Panc1 (cell line): ENCODE measurements around the gene SMIM43. TPM values are rescaled to one million over a fixed set of nuclear protein-coding genes. Genes with fewer than 3 reads are reported as not detected.
A peak's percentile ranks its signal among the peaks of the same experiment; 100 is the strongest.

ENCODE experiments used
- ATAC-seq: fragments of 200-7000 bp; cut with Tn5 transposase; 2 replicates; pipeline ENCODE4 v1.9.1; 2020; ENCODE audit warnings: mild to moderate bottlenecking, moderate library complexity
- BruUV-seq: library from RNA; stranded (reverse); fragments of 400-500 nt; replicated peaks from 2 replicates; lab custom pipeline; 2021; lab: Mats Ljungman, UMichigan
- CTCF ChIA-PET: fragments of 300-600 bp; sonication (Branson Sonifier 250); formaldehyde crosslinking; loops from one replicate; lab custom pipeline; 2022; ENCODE audit warnings: antibody characterized with exemption; lab: Charles Lee
- POLR2A ChIA-PET: fragments of 300-600 bp; sonication (Branson Sonifier 250); formaldehyde crosslinking; loops from one replicate; lab custom pipeline; 2022; ENCODE audit warnings: antibody characterized with exemption; lab: Charles Lee
- DNase-seq: peaks from one replicate; pipeline ENCODE4 v3.0.0-alpha.2; 2010; ENCODE audit warnings: low read depth, low spot score
- H3K27ac ChIP-seq: 2 replicates; pipeline ENCODE4 v1.5.1; 2011; ENCODE audit warnings: mild to moderate bottlenecking, low read length, inconsistent platforms
- H3K27me3 ChIP-seq: fragments of 200-500 bp; sonication (Bioruptor generic); 2 replicates; pipeline ENCODE4 v1.6.0; 2014; ENCODE audit warnings: low read length, inconsistent platforms; ENCODE audit not compliant: control insufficient read depth, insufficient read depth
- H3K36me3 ChIP-seq: fragments of 200-500 bp; sonication (Bioruptor generic); 2 replicates; pipeline ENCODE4 v1.5.1; 2014; ENCODE audit warnings: inconsistent platforms, mild to moderate bottlenecking, low read length, moderate library complexity; ENCODE audit not compliant: control insufficient read depth, insufficient read depth
- H3K4me1 ChIP-seq: 2 replicates; pipeline ENCODE4 v1.5.1; 2011; ENCODE audit warnings: inconsistent platforms, mild to moderate bottlenecking, low read length, moderate library complexity; ENCODE audit not compliant: control insufficient read depth, insufficient read depth
- H3K4me3 ChIP-seq, 2 experiments: 2 replicates each; pipeline ENCODE4 v1.5.1; 2011 to 2012; ENCODE audit warnings: low read depth in 2 of 2, low read length in 2 of 2, mild to moderate bottlenecking in 2 of 2, inconsistent platforms in 1 of 2, moderate library complexity in 1 of 2
- H3K9me3 ChIP-seq: fragments of 200-500 bp; sonication (Bioruptor generic); 2 replicates; pipeline ENCODE4 v1.5.1; 2014; ENCODE audit warnings: low read depth, mild to moderate bottlenecking, inconsistent platforms, low read length, moderate library complexity; ENCODE audit not compliant: control insufficient read depth, insufficient read depth
- CTCF ChIP-seq: fragments of 450-650 bp; IDR thresholded peaks from 2 replicates; pipeline ENCODE4 v1.5.1; 2017; ENCODE audit warnings: mild to moderate bottlenecking
- POLR2AphosphoS5 ChIP-seq: IDR thresholded peaks from 2 replicates; pipeline ENCODE4 v1.6.1; 2012; ENCODE audit warnings: mild to moderate bottlenecking, low read depth, low read length, moderate library complexity
- REST ChIP-seq, 2 experiments: IDR thresholded peaks; 2 replicates each; pipeline ENCODE4 v1.6.1; 2011 to 2012; ENCODE audit warnings: low read depth in 2 of 2, control low read depth in 1 of 2, low read length in 1 of 2, mild to moderate bottlenecking in 1 of 2, moderate library complexity in 1 of 2; ENCODE audit not compliant: insufficient read depth in 1 of 2
- SIN3A ChIP-seq: IDR thresholded peaks from 2 replicates; pipeline ENCODE4 v1.6.1; 2012; ENCODE audit warnings: low read depth, mild to moderate bottlenecking, low read length, moderate library complexity, borderline replicate concordance; ENCODE audit not compliant: insufficient read depth
- TCF7L2 ChIP-seq: IDR thresholded peaks from 2 replicates; pipeline ENCODE4 v1.6.1; 2011; ENCODE audit warnings: mild to moderate bottlenecking, low read depth, low read length, inconsistent platforms
- in situ Hi-C: cut with HindIII; loops from 2 replicates; pipeline ENCODE4 v1.10.0; 2016; ENCODE audit warnings: low sequenced_read_pairs, low pct_unique_long_range_greater_than_20kb
- intact Hi-C: fragments of 100-400 bp; cut with micrococcal nuclease; formaldehyde crosslinking; loops from one replicate; pipeline ENCODE4 v1.10.0; 2022; ENCODE audit not compliant: unreplicated experiment
- total RNA-seq: library from RNA; stranded (reverse); gene quantifications from one replicate; pipeline ENCODE4 v1.2.1, GENCODE V29; 2021; ENCODE audit not compliant: unreplicated experiment

The SMIM43 gene
- total RNA-seq, 1 experiment from 2014 or later: not detected

GRCh38 chr4:121737846-121738554 is 27.0 kb downstream of the SMIM43 start:
- no peaks in the 10 kb centered on the region for H3K27me3 ChIP-seq
- H3K4me1 ChIP-seq: no peaks in the 10 kb centered on the region
- ChIA-PET POLR2A (no interaction called here), CTCF (interaction anchor here (0.6 kb wide), 1 partner anchor 461 kb away, joined by 3 read pairs; no protein-coding TSS in a partner anchor)
- no TSS peak for BruUV-seq
- H3K9me3 ChIP-seq: no peaks in the 10 kb centered on the region
- in situ Hi-C loops (no loop called here), intact Hi-C loops (loop anchor here (2.0 to 5.0 kb wide), 4 partner anchors 253 to 546 kb away; no protein-coding TSS in a partner anchor)
- no peak overlapping the region for H3K27ac ChIP-seq
- no peak for ATAC-seq
- DNase-seq: no peak
- no peak for TF ChIP-seq POLR2AphosphoS5
- TF ChIP-seq CTCF: no peak
- TF ChIP-seq TCF7L2: no peak
- no peak for TF ChIP-seq REST (IDR thresholded peaks at IDR 0.05; ENCODE audit: insufficient read depth in 1 of 2, low read depth in 2 of 2, low read length in 1 of 2)
- no peak for TF ChIP-seq SIN3A
- no peak overlapping the region for H3K4me3 ChIP-seq
- no peaks in the 10 kb centered on the region for H3K36me3 ChIP-seq

- no peak overlapping the region for H3K4me3 ChIP-seq
- no TSS peak for BruUV-seq
- intact Hi-C loops (loop anchor here (2.0 to 5.0 kb wide), 4 partner anchors 252 to 545 kb away; no protein-coding TSS in a partner anchor), in situ Hi-C loops (no loop called here)
- H3K36me3 ChIP-seq: no peaks in the 10 kb centered on the region
- no peaks in the 10 kb centered on the region for H3K27me3 ChIP-seq
- TF ChIP-seq TCF7L2: no peak
- peak; percentile 63 for TF ChIP-seq CTCF
- no peak overlapping the region for H3K27ac ChIP-seq
- H3K4me1 ChIP-seq: no peaks in the 10 kb centered on the region
- ATAC-seq (peak; percentile 87), DNase-seq (no peak)
- no peaks in the 10 kb centered on the region for H3K9me3 ChIP-seq
- POLR2A ChIA-PET: no interaction called here
- CTCF ChIA-PET: interaction anchor here (0.7 kb wide), 1 partner anchor 366 kb away, joined by 3 read pairs; no protein-coding TSS in a partner anchor
Observed at GRCh38 chr4:121736735-121737351, 28.1 kb downstream of the SMIM43 start.
